ENCODE results near the gene EZR. TPM values are rescaled to one million over a fixed set of nuclear protein-coding genes. Genes with fewer than 3 reads are reported as not detected.

EZR gene
- polyA plus RNA-seq, 1 donor (not counting 4 experiments of a cell fraction or from before 2014, with no cell fraction given), result 277 TPM

GRCh38 chr6:158767709-158768108, 51.5 kb downstream of the EZR start:
- Histone ChIP-seq H3K9me3 (ENCODE audit: control insufficient read depth, low read depth, low read length) (no peaks in the 10 kb centered on the region), H2AFZ (ENCODE audit: control insufficient read depth, low read length) (no peak overlapping the region), H3K9me1 (ENCODE audit: control insufficient read depth, extremely low read depth, insufficient read depth, low read length) (no peaks in the 10 kb centered on the region), H3K9ac (ENCODE audit: control insufficient read depth, extremely low read depth, insufficient read depth, low read length) (no peak overlapping the region), H3K4me1 (ENCODE audit: control insufficient read depth, extremely low read depth, insufficient read depth, low read length) (peaks cover 5% of the 10 kb centered on the region), H3K27me3 (ENCODE audit: control insufficient read depth, extremely low read depth, insufficient read depth, low read length) (no peaks in the 10 kb centered on the region), H3K4me2 (ENCODE audit: control insufficient read depth, extremely low read depth, insufficient read depth, low read depth, low read length) (no peak overlapping the region), H3K27ac (ENCODE audit: control insufficient read depth, insufficient read depth, low read length) (no peak overlapping the region), H3K36me3 (ENCODE audit: control insufficient read depth in 2 of 2, extremely low read depth in 1 of 2, insufficient read depth in 2 of 2, low read length in 2 of 2) (peaks cover 67 to 79% of the 10 kb centered on the region in 2 experiments), H3K4me3 (ENCODE audit: control insufficient read depth in 2 of 3, extremely low read depth in 1 of 3, insufficient read depth in 2 of 3, low read depth in 1 of 3, low read length in 3 of 3) (no peak overlapping the region), H3K79me2 (ENCODE audit: control insufficient read depth, insufficient read depth, low read length) (peaks cover 18% of the 10 kb centered on the region), H4K20me1 (ENCODE audit: control insufficient read depth, extremely low read depth, insufficient read depth, low read length) (no peaks in the 10 kb centered on the region)
- no peak for DNase-seq (ENCODE audit: low read depth, low spot score)
- TF ChIP-seq EZH2 (IDR thresholded peaks at IDR 0.05; ENCODE audit: low read length) (no peak), CTCF (optimal IDR thresholded peaks at IDR 0.05 in 1 of 3, IDR thresholded peaks at IDR 0.05 in 1 of 3, conservative IDR thresholded peaks at IDR 0.05 in 1 of 3; ENCODE audit: extremely low read depth in 1 of 3, insufficient read depth in 2 of 3, low read length in 3 of 3) (no peak)
- FAIRE-seq, result no peak
- dilution Hi-C loops (cut with MboI; ENCODE audit: extremely low pct_ligation_motif_present, low sequenced_read_pairs), result no loop called here

- TF ChIP-seq CTCF (optimal IDR thresholded peaks at IDR 0.05 in 1 of 3, IDR thresholded peaks at IDR 0.05 in 1 of 3, conservative IDR thresholded peaks at IDR 0.05 in 1 of 3; ENCODE audit: extremely low read depth in 1 of 3, insufficient read depth in 2 of 3, low read length in 3 of 3), result no peak
- TF ChIP-seq EZH2 (IDR thresholded peaks at IDR 0.05; ENCODE audit: low read length), result no peak
- no peak overlapping the region for H3K4me3 ChIP-seq (ENCODE audit: control insufficient read depth in 2 of 3, extremely low read depth in 1 of 3, insufficient read depth in 2 of 3, low read depth in 1 of 3, low read length in 3 of 3)
These were observed 52.3 kb downstream of the EZR start for GRCh38 chr6:158766621-158767455.

More at GRCh38 chr6:158766621-158767455, 52.3 kb downstream of the EZR start:
- no peaks in the 10 kb centered on the region for H4K20me1 ChIP-seq (ENCODE audit: control insufficient read depth, extremely low read depth, insufficient read depth, low read length)
- no peaks in the 10 kb centered on the region for H3K9me3 ChIP-seq (ENCODE audit: control insufficient read depth, low read depth, low read length)
- no peaks in the 10 kb centered on the region for H3K9me1 ChIP-seq (ENCODE audit: control insufficient read depth, extremely low read depth, insufficient read depth, low read length)
- no peak overlapping the region for H3K9ac ChIP-seq (ENCODE audit: control insufficient read depth, extremely low read depth, insufficient read depth, low read length)
- no peak for FAIRE-seq
- no peak overlapping the region for H2AFZ ChIP-seq (ENCODE audit: control insufficient read depth, low read length)
- H3K27ac ChIP-seq (ENCODE audit: control insufficient read depth, insufficient read depth, low read length), result no peak overlapping the region
- DNase-seq (ENCODE audit: low read depth, low spot score), result no peak
- H3K79me2 ChIP-seq (ENCODE audit: control insufficient read depth, insufficient read depth, low read length), result peaks cover 11% of the 10 kb centered on the region
- H3K4me1 ChIP-seq (ENCODE audit: control insufficient read depth, extremely low read depth, insufficient read depth, low read length), result no peaks in the 10 kb centered on the region
- H3K27me3 ChIP-seq (ENCODE audit: control insufficient read depth, extremely low read depth, insufficient read depth, low read length), result no peaks in the 10 kb centered on the region
- dilution Hi-C loops (cut with MboI; ENCODE audit: extremely low pct_ligation_motif_present, low sequenced_read_pairs), result no loop called here
- H3K36me3 ChIP-seq (ENCODE audit: control insufficient read depth in 2 of 2, extremely low read depth in 1 of 2, insufficient read depth in 2 of 2, low read length in 2 of 2), result peaks cover 58 to 71% of the 10 kb centered on the region in 2 experiments
- no peak overlapping the region for H3K4me2 ChIP-seq (ENCODE audit: control insufficient read depth, extremely low read depth, insufficient read depth, low read depth, low read length)
